ENCODE measurements around the gene HEXIM1. TPM values are rescaled to one million over a fixed set of nuclear protein-coding genes. Genes with fewer than 3 reads are reported as not detected.

Gene HEXIM1
- total RNA-seq, 4 donors from 2014 or later, result 38.0 to 54.9 (median 42.6) TPM

DNA sequence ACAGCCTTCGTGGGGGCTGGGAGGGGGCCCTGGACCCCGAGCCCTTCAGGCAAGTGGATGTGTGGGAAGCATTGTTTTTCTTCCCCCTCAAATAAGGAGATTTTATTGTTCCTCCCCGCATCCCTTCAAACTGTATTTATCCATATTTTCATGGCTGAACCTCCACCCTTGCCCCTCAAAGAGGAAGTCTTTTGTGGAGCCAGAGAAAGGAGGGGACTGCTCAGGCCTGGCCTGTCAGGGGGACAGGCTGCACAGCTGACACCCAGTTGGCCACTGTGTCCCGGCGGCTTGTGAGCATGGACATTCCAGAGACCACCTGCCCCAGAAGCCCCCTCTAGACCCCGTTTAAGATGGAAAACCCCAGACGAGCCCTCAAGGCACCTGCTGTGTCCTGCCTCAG lies 29.3 kb downstream of the HEXIM1 start:
- in situ Hi-C loops (cut with MboI; ENCODE audit: low pct_ligation_motif_present in 1 of 4, low pct_unique_long_range_greater_than_20kb in 1 of 4, low sequenced_read_pairs in 3 of 4), result no loop called here
- Histone ChIP-seq H3K4me3 (no peak overlapping the region), H3K9me3 (no peaks in the 10 kb centered on the region), H3K27ac (no peak overlapping the region), H3K27me3 (no peaks in the 10 kb centered on the region), H3K36me3 (no peaks in the 10 kb centered on the region), H3K4me1 (peaks cover 12 to 25% (median 22%) of the 10 kb centered on the region in 4 donors)
- no peak for DNase-seq
- intact Hi-C loops (cut with DNase I; ENCODE audit: low total_unique reads), result no loop called here
- WGBS, 2 donors (ENCODE audit: low coverage in 1 of 2), result 85 to 100% methylated on average over 1 to 7 of the region's 7 CpGs
- TF ChIP-seq POLR2AphosphoS5 (IDR thresholded peaks at IDR 0.05) (no peak), POLR2A (IDR thresholded peaks at IDR 0.05) (no peak), EP300 (IDR thresholded peaks at IDR 0.05; ENCODE audit: low read depth) (no peak)
- TF ChIP-seq, protein P1, sequence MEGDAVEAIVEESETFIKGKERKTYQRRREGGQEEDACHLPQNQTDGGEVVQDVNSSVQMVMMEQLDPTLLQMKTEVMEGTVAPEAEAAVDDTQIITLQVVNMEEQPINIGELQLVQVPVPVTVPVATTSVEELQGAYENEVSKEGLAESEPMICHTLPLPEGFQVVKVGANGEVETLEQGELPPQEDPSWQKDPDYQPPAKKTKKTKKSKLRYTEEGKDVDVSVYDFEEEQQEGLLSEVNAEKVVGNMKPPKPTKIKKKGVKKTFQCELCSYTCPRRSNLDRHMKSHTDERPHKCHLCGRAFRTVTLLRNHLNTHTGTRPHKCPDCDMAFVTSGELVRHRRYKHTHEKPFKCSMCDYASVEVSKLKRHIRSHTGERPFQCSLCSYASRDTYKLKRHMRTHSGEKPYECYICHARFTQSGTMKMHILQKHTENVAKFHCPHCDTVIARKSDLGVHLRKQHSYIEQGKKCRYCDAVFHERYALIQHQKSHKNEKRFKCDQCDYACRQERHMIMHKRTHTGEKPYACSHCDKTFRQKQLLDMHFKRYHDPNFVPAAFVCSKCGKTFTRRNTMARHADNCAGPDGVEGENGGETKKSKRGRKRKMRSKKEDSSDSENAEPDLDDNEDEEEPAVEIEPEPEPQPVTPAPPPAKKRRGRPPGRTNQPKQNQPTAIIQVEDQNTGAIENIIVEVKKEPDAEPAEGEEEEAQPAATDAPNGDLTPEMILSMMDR (IDR thresholded peaks at IDR 0.05), result no peak

DNA sequence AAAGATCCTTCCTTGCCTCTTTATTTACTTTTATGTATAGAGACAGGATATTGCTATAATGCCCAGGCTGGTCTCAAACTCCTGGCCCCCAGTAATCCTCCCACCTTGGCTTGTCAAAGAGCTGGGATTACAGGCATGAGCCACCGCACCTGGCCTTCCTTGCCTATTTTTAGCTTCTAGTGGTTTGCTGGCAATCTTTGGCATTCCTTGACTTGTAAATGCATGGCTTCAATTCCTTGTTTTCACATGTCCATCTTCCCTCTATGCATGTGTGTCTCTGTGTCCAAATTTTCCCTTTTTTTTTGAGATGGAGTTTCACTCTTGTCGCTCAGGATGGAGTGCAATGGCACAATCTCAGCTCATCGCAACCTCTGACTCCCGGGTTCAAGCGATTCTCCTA lies 35.9 kb downstream of the HEXIM1 start:
- no peak for TF ChIP-seq POLR2A (IDR thresholded peaks at IDR 0.05)
- no peak for TF ChIP-seq EP300 (IDR thresholded peaks at IDR 0.05; ENCODE audit: low read depth)
- TF ChIP-seq, protein P1 (IDR thresholded peaks at IDR 0.05), result no peak
- TF ChIP-seq POLR2AphosphoS5 (IDR thresholded peaks at IDR 0.05), result no peak
- intact Hi-C loops (cut with DNase I; ENCODE audit: low total_unique reads), result no loop called here
- H3K4me3 ChIP-seq, result no peak overlapping the region
- no peak for DNase-seq
- no peaks in the 10 kb centered on the region for H3K36me3 ChIP-seq
- no peaks in the 10 kb centered on the region for H3K4me1 ChIP-seq
- no peak overlapping the region for H3K27ac ChIP-seq
- in situ Hi-C loops (cut with MboI; ENCODE audit: low pct_ligation_motif_present in 1 of 4, low pct_unique_long_range_greater_than_20kb in 1 of 4, low sequenced_read_pairs in 3 of 4), result no loop called here
- H3K9me3 ChIP-seq, result no peaks in the 10 kb centered on the region
- no peaks in the 10 kb centered on the region for H3K27me3 ChIP-seq
- WGBS, 2 donors (ENCODE audit: low coverage in 1 of 2), result 89 to 100% methylated on average over 1 to 5 of the region's 5 CpGs

DNA sequence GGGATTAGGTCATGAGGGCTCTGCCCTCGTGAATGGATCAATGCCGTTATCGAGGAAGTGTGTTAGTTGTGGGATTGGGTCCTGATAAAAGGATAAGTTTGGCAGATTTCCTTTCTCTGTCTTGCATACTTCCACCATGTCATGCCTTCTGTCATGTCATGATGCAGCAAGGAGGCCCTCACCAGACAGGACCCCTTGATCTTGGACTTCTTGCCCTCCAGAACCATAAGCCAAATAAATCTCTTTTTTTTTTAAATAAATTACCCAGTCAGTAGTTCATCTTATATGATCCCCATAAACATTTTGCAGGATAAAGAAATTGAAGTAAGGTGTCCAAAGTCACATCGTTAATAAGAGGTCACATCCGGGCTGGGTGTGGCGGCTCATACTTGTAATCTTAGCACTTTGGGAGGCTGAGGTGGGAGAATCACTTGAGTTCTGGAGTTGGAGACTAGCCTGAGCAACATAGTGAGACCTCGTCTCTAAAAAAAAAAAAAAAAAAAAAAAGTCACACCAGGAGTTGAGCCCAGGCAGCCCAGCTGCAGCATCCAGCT lies 38.6 kb downstream of the HEXIM1 start:
- no peak for DNase-seq
- Histone ChIP-seq H3K4me3 (no peak overlapping the region), H3K4me1 (no peaks in the 10 kb centered on the region), H3K27me3 (no peaks in the 10 kb centered on the region), H3K9me3 (no peaks in the 10 kb centered on the region), H3K27ac (no peak overlapping the region), H3K36me3 (no peaks in the 10 kb centered on the region)
- TF ChIP-seq EP300 (IDR thresholded peaks at IDR 0.05; ENCODE audit: low read depth) (no peak), POLR2A (IDR thresholded peaks at IDR 0.05) (no peak), POLR2AphosphoS5 (IDR thresholded peaks at IDR 0.05) (no peak)
- TF ChIP-seq, protein P1 (IDR thresholded peaks at IDR 0.05), result no peak
- 79 to 87% methylated on average over 4 to 7 of the region's 7 CpGs for WGBS, 2 donors (ENCODE audit: low coverage in 1 of 2)
- in situ Hi-C loops (cut with MboI; ENCODE audit: low pct_ligation_motif_present in 1 of 4, low pct_unique_long_range_greater_than_20kb in 1 of 4, low sequenced_read_pairs in 3 of 4) (no loop called here), intact Hi-C loops (cut with DNase I; ENCODE audit: low total_unique reads) (no loop called here)

DNA sequence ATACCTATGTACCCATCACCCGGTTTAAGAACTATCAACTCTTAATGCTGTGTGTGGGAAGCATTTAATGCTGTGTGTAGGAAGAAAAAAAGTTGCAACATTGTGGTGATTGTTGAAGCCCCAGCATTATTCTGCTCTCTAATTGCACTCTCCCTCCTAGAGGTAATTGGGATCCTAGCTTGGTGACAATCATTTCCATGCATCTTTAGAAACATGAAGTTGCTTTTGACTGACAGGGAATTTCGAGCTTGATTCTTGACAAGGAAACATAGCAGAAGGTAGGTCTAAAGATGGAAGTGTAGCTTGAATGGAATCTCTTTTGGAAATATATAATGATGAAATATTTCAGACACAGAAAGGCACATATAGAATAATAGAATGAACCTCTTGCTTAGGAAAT lies 40.7 kb downstream of the HEXIM1 start:
- Histone ChIP-seq H3K36me3 (no peaks in the 10 kb centered on the region), H3K4me1 (no peaks in the 10 kb centered on the region), H3K27ac (no peak overlapping the region), H3K9me3 (no peaks in the 10 kb centered on the region), H3K4me3 (no peak overlapping the region), H3K27me3 (no peaks in the 10 kb centered on the region)
- no peak for DNase-seq
- TF ChIP-seq EP300 (IDR thresholded peaks at IDR 0.05; ENCODE audit: low read depth), result no peak
- TF ChIP-seq, protein P1 (IDR thresholded peaks at IDR 0.05), result no peak
- no peak for TF ChIP-seq POLR2A (IDR thresholded peaks at IDR 0.05)
- TF ChIP-seq POLR2AphosphoS5 (IDR thresholded peaks at IDR 0.05), result no peak
- in situ Hi-C loops (cut with MboI; ENCODE audit: low pct_ligation_motif_present in 1 of 4, low pct_unique_long_range_greater_than_20kb in 1 of 4, low sequenced_read_pairs in 3 of 4), result no loop called here
- WGBS, 2 donors (ENCODE audit: low coverage in 1 of 2), result 74 to 83% methylated on average over 2 of the region's 2 CpGs
- intact Hi-C loops (cut with DNase I; ENCODE audit: low total_unique reads), result no loop called here

All from transverse colon (tissue), 4 donors.